DND-41 (cell line): ENCODE measurements around the gene DNAJB13.

Source experiments
- CTCF ChIP-seq: IDR thresholded peaks from 2 replicates; pipeline ENCODE4 v1.5.1; 2012; ENCODE audit warnings: borderline replicate concordance, low read length, moderate library complexity, mild to moderate bottlenecking; ENCODE audit not compliant: poor library complexity, severe bottlenecking; ENCODE audit errors: extremely low read depth
- EZH2 ChIP-seq: IDR thresholded peaks from 3 replicates; pipeline ENCODE4 v1.6.1; 2012; ENCODE audit warnings: borderline replicate concordance, low read depth, mild to moderate bottlenecking, moderate library complexity, low read length, inconsistent platforms; ENCODE audit not compliant: severe bottlenecking

DNA sequence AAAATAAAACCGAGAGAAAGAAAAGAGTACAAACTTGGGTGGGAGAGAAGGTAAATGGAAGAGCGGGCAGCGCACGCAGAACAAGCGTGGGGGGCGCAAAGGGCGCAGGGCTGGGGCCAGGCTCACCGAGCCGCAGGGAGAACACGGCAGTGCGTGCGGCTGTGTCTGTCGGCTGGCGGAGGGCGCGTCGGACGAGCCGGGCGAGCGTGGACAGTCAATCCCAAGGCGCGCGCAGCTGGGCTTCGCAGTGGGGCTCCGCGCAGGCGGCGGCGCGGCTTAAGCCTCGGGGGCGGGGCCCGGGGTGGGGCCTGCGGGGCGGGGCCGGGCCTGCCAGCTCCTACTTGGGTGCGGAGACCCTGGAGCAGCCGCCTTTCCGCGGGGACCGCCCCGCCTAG is 31.8 kb downstream of the DNAJB13 start, which contains the start of gene UCP2:
- TF ChIP-seq EZH2 = no peak
- no peak for TF ChIP-seq CTCF
